Mammary epithelial cell (primary cell): ENCODE results near the gene FCN1.

Experiments used
- CTCF ChIP-seq, 2 donors: IDR thresholded peaks in 1 of 2; conservative IDR thresholded peaks in 1 of 2; 2 replicates each; pipeline ENCODE4 v1.5.1; 2011 to 2012; ENCODE audit warnings: inconsistent platforms in 2 of 2, low read length in 2 of 2, mild to moderate bottlenecking in 2 of 2, control low read depth in 1 of 2, low read depth in 1 of 2; ENCODE audit not compliant: insufficient read depth in 1 of 2; ENCODE audit errors: extremely low read depth in 1 of 2
- EZH2 ChIP-seq: IDR thresholded peaks from 2 replicates; pipeline ENCODE4 v1.6.1; 2012; ENCODE audit warnings: low read length, inconsistent platforms, borderline replicate concordance

GRCh38 chr9:134881313-134881670, 36.4 kb downstream of the FCN1 start:
- TF ChIP-seq CTCF (conservative IDR thresholded peaks at IDR 0.05 in 1 of 2, IDR thresholded peaks at IDR 0.05 in 1 of 2; ENCODE audit: extremely low read depth in 1 of 2, insufficient read depth in 1 of 2, low read depth in 1 of 2, low read length in 2 of 2) (no peak), EZH2 (no peak)
